ENCODE results near the gene GDPD5. TPM values are rescaled to one million over a fixed set of nuclear protein-coding genes. Genes with fewer than 3 reads are reported as not detected.

The GDPD5 gene
- total RNA-seq, 6 donors from 2014 or later = 5.7 to 34.6 (median 14.0) TPM

DNA sequence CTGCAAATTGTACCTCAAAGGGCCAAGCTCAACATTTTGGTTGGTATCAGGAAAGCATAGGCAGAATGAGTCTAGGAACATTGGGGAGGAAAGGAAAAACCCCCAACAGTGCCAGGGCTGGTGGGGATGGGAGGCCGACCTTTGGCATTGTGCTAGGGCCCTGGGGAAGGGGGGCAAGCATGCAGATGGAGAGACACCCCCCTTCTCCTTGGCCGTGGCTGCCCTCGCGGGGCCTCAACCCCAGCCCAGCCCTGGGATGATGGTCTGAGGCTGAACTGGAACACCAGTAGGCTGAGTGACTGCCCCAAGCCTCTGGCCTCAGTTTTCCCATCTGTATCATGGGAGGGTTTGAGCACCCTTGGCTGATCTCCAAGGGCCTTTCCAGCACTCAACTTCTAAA, 40.0 kb downstream of the GDPD5 start:
- WGBS, 2 donors = 60 to 94% methylated on average over 1 to 4 of the region's 4 CpGs
- Histone ChIP-seq H3K9me3 (no peaks in the 10 kb centered on the region), H3K4me1 (no peaks in the 10 kb centered on the region), H3K27ac (no peak overlapping the region), H3K4me3 (no peak overlapping the region), H3K27me3 (no peaks in the 10 kb centered on the region), H3K36me3 (no peaks in the 10 kb centered on the region)
- no peak for TF ChIP-seq POLR2AphosphoS5 (IDR thresholded peaks at IDR 0.05)
- TF ChIP-seq EP300 (IDR thresholded peaks at IDR 0.05) = no peak
- TF ChIP-seq POLR2A (IDR thresholded peaks at IDR 0.05) = no peak
- TF ChIP-seq, protein P1, sequence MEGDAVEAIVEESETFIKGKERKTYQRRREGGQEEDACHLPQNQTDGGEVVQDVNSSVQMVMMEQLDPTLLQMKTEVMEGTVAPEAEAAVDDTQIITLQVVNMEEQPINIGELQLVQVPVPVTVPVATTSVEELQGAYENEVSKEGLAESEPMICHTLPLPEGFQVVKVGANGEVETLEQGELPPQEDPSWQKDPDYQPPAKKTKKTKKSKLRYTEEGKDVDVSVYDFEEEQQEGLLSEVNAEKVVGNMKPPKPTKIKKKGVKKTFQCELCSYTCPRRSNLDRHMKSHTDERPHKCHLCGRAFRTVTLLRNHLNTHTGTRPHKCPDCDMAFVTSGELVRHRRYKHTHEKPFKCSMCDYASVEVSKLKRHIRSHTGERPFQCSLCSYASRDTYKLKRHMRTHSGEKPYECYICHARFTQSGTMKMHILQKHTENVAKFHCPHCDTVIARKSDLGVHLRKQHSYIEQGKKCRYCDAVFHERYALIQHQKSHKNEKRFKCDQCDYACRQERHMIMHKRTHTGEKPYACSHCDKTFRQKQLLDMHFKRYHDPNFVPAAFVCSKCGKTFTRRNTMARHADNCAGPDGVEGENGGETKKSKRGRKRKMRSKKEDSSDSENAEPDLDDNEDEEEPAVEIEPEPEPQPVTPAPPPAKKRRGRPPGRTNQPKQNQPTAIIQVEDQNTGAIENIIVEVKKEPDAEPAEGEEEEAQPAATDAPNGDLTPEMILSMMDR (IDR thresholded peaks at IDR 0.05) = no peak
- ATAC-seq (ENCODE audit: low FRiP score in 2 of 2) (no peak), DNase-seq (no peak)

DNA sequence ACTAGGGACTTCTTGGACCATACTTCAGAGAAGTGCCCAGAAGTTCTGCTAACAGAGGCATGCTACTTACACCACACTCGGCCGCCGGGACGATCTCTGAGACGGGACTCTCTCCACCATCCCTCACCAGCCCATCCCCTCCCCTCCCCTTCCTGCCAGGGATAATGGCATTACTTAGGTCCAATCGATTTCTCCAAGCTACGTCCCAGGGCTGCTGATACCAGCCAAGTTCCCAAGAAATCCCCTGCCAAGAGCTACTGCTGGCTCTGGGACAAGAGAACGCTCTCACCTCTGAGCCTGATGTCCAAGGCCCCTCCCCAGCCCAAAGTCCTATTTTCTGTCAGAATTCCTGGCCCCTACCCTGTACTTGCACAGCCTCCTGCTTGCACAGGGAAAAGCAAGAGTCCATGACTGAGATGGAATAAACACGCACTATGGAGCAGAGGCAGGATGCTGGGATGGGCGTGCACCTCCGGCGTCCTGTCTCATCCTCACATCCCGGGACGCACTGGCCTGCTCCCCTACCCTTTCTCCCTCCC, 42.7 kb downstream of the GDPD5 start:
- 74 to 78% methylated on average over 9 to 14 of the region's 14 CpGs for WGBS, 2 donors
- ATAC-seq (ENCODE audit: low FRiP score in 2 of 2) (no peak), DNase-seq (no peak)
- H3K4me1 ChIP-seq = no peaks in the 10 kb centered on the region
- no peaks in the 10 kb centered on the region for H3K9me3 ChIP-seq
- TF ChIP-seq POLR2AphosphoS5 (IDR thresholded peaks at IDR 0.05) = no peak
- TF ChIP-seq POLR2A (IDR thresholded peaks at IDR 0.05) = no peak
- TF ChIP-seq EP300 (IDR thresholded peaks at IDR 0.05) = no peak
- TF ChIP-seq, protein P1 (IDR thresholded peaks at IDR 0.05) = no peak
- no peak overlapping the region for H3K27ac ChIP-seq
- H3K4me3 ChIP-seq = no peak overlapping the region
- H3K36me3 ChIP-seq = no peaks in the 10 kb centered on the region
- no peaks in the 10 kb centered on the region for H3K27me3 ChIP-seq

DNA sequence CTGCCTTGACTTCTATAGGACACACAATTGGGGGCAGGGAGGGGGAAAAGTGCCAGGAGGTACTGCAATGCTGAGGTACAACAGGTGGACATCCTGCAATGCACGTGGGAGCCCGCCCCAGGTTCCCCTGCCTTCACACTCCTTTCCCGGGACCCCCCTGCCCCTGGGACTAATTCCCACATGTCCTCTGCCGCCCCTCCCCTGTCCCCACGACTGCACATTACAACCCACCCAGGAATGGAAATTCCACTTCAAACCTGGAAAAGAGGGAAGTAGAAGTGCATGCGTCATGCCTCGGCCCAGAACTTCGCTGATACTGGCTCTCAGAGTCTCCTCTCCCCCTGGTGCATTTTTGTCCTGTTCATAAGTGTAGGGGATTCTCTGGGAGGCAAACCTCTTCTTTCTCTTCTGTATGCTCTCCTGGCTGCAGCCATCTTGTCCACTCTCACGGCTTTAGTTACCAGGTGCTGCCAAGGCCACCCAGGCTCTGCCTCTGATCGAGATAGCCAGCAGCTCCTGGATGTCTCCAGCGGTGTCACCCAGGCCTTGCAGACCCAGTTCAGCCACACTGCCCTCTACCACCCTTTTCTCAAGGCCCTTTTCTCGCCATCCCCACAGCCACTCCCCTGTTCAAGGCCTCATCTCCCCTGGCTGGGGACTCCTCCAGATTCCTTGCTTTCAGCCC, 43.7 kb downstream of the GDPD5 start:
- H3K36me3 ChIP-seq = no peaks in the 10 kb centered on the region
- no peak overlapping the region for H3K27ac ChIP-seq
- 83 to 87% methylated on average over 10 to 12 of the region's 12 CpGs for WGBS, 2 donors
- DNase-seq = no peak
- peaks cover under 1 to 4% (median 3%) of the 10 kb centered on the region in 4 donors for H3K4me1 ChIP-seq
- H3K9me3 ChIP-seq = no peaks in the 10 kb centered on the region
- no peak for ATAC-seq (ENCODE audit: low FRiP score in 2 of 2)
- no peaks in the 10 kb centered on the region for H3K27me3 ChIP-seq
- no peak overlapping the region for H3K4me3 ChIP-seq
- TF ChIP-seq POLR2A (IDR thresholded peaks at IDR 0.05) (no peak), POLR2AphosphoS5 (IDR thresholded peaks at IDR 0.05) (no peak), EP300 (IDR thresholded peaks at IDR 0.05) (no peak)
- TF ChIP-seq, protein P1 (IDR thresholded peaks at IDR 0.05) = no peak

DNA sequence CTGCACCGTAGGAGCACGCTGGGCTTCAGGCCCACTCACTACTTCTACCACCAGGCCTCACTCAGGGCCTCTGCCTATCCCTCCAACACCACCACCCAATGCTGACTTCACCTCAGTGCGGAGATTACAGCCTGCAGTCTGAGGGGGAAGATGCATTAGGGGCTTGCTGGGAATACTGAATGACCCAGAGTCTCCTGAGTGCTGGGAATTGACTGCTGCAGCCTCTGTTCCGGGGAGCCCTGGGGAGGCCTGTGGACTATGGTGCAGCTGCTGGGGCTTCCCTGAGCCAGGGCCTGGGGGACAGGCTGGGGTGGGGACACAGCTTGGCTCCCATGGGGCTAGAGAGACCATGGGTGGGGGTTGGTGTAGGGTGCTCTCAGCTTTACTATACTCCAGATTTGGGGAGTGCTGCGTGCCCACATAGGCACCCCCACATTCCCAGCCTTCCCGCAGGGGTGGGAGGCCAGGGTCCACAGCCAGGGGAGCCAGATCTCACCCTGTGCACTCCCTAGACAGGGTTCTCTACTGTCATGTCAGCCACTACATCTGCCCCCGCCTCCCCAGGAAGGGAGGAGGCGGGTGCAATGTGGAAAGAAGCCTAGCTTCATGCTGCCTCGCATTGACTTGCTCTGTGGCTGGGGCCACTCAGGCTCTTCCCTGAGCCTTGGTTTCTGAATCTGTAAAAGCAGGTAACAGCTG, 44.4 kb downstream of the GDPD5 start:
- Histone ChIP-seq H3K27ac (no peak overlapping the region), H3K4me1 (peaks cover 8 to 11% (median 10%) of the 10 kb centered on the region in 4 donors), H3K9me3 (no peaks in the 10 kb centered on the region), H3K27me3 (no peaks in the 10 kb centered on the region), H3K4me3 (no peak overlapping the region), H3K36me3 (no peaks in the 10 kb centered on the region)
- ATAC-seq (ENCODE audit: low FRiP score in 2 of 2) = no peak
- WGBS, 2 donors = 91 to 92% methylated on average over 6 to 9 of the region's 9 CpGs
- TF ChIP-seq EP300 (IDR thresholded peaks at IDR 0.05) (no peak), POLR2A (IDR thresholded peaks at IDR 0.05) (no peak), POLR2AphosphoS5 (IDR thresholded peaks at IDR 0.05) (no peak)
- TF ChIP-seq, protein P1 (IDR thresholded peaks at IDR 0.05) = no peak
- no peak for DNase-seq
